ENCODE results near the gene PRM2. TPM values are rescaled to one million over a fixed set of nuclear protein-coding genes. Genes with fewer than 3 reads are reported as not detected.
"Not testable (repeated sequence)": the region's sequence is repeated elsewhere in the genome, so short reads cannot be mapped to it uniquely, and the experiment has no call there.

PRM2 gene
- total RNA-seq, 1 experiment from 2014 or later: not detected

DNA sequence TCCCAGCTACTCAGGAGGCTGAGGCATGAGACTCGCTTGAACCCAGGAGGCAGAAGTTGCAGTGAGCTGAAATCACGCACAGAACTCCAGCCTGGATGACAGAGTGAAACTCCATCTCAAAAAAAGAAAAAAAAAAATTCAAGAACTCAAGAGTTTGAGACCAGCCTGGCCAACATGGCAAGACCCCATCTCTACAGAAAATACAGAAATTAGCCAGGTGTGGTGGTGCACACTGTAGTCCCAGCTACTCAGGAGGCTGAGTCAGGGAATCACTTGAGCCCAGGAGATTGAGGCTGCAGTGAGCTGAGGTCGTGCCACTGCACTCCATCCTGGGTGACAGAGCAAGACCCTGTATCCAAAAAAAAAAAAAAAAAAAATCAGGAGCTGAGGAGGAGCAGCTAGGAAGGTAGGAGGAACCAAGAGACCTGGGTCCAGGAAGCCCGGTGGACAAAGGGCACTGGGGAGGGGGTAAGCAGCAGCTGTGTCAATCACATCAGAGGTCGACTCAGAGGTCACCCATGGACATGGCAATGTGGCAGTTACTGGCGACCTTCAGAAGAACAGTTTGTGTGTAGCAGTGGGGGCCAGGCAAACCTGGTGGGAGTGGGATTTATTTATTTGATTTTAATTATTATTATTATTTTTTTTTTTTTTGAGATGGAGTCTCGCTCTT lies 15.9 kb upstream of the PRM2 start:
- DNase-seq (ENCODE audit: low spot score): no peak
- in situ Hi-C loops (cut with HindIII; ENCODE audit: low sequenced_read_pairs): no loop called here

GRCh38 chr16:11291091-11291703 lies 14.9 kb upstream of the PRM2 start:
- DNase-seq (ENCODE audit: low spot score): no peak
- in situ Hi-C loops (cut with HindIII; ENCODE audit: low sequenced_read_pairs): no loop called here

GRCh38 chr16:11290102-11290893 lies 14.0 kb upstream of the PRM2 start:
- DNase-seq (ENCODE audit: low spot score): no peak
- in situ Hi-C loops (cut with HindIII; ENCODE audit: low sequenced_read_pairs): no loop called here

- in situ Hi-C loops (cut with HindIII; ENCODE audit: low sequenced_read_pairs); DNase-seq (ENCODE audit: low spot score): not testable (repeated sequence)
Observed at GRCh38 chr16:11289696-11290095, 13.4 kb upstream of the PRM2 start.

GRCh38 chr16:11289202-11289601 lies 12.9 kb upstream of the PRM2 start:
- no peak for DNase-seq (ENCODE audit: low spot score)
- in situ Hi-C loops (cut with HindIII; ENCODE audit: low sequenced_read_pairs): no loop called here

GRCh38 chr16:11285842-11286241 lies 9.6 kb upstream of the PRM2 start:
- no peak for DNase-seq (ENCODE audit: low spot score)
- in situ Hi-C loops (cut with HindIII; ENCODE audit: low sequenced_read_pairs): no loop called here

DNA sequence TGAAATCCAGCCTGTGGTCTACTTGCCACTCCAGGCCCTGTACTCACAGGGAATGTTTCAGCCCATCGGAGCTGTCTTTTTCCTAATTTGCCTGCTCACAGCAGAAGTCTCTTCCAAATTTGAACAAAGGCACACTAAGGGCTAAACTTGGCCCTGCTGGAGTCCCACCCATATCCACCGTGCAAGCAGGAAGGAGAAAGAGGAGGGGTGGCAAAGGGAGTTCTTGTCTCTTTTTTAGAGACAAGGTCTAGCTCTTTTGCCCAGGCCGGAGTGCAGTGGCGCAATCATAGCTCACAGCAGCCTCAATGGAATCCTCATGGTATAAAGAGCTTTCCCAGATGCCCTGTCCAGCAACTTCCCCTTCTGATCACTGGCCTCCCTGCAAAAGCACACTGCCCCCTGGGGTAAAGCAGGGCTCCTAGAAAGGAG lies 7.6 kb upstream of the PRM2 start:
- DNase-seq (ENCODE audit: low spot score): no peak
- in situ Hi-C loops (cut with HindIII; ENCODE audit: low sequenced_read_pairs): no loop called here

DNA sequence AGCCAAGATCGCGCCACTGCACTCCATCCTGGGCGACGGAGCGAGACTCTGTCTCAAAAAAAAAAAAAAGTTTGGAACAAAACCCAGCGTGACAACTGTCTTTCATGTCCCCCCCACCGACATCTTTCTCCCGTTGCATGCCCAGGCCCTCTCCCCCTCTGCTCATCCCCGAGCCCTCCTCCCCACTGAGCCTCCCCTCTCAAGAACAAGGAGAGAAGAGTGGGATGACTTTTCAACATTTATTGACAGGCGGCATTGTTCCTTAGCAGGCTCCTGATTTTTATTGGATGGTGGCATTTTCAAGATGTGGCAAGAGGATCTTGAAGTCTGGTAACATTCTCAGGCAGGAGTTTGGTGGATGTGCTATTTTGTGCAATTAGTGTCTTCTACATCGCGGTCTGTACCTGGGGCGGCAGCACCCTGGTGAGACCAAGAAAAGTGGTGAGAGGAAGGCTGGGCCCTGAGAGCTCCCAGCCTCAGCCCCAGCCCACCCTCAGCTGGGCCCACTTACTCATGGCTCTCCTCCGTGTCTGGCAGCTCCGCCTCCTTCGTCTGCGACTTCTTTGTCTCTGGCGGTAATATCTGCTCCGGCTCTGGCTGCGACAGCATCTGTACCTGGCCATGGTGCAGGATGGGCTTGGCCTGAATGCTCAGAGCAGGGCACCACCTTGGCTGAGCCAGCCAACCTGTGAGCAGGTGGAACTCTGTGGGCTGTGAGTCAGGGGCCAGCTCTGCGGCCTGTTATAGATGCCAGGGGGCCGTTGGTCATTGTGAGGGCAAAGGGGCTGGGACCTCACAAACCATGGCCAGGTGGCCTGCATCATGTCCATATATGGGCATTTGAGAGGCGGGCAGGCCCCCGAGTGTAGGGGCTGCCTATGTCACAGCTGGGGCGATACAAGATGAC lies 4.6 kb upstream of the PRM2 start, which contains the start of gene PRM1:
TSS of gene PRM1 (minus strand) at position 715 of the 907 bp plus-strand sequence. CDS start at position 623, 92 bp downstream.
- in situ Hi-C loops (cut with HindIII; ENCODE audit: low sequenced_read_pairs): no loop called here
- peak; percentile 33 for DNase-seq (ENCODE audit: low spot score)

DNA sequence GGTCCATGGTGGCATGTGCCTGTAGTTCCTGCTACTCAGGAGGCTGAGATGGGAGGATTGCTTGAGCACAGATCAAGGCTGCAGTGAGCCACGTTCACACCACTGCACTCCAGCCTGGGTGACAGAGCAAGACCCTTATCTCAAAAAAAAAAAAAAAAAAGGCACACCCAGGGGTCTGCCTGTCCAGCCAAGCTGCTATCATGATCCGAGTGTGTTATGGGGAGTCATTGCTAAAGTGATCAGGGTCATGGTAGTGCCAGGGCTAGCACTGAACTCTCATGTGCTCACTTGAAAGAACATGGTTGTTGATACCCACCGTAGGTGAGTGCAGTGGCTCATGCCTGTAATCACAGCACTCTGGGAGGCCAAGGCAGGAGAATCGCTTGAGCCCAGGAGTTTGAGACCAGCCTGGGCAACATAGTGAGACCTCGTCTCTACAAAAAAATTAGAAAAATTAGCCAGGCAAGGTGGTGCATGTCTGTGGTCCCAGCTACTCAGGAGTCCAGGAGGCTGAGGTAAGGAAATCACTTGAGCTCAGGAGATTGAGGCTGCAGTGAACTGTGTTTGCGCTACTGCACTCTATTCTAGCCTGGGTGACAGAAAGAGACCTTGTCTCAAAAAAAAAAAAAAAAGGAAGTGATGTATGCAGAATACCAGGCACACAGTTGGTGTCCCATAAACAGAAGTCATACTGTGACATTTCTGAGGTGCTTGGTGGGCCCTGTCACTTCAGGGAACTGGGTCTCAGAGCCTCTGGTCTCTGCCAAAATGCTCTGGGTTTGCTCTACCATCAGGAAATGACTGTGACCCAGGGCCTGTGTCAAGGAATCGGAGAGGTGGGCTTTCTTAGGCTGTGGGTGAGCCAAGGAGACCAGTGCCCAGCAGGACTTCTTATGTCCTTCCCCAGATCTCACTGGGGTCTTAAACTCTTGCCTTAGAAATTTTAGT lies 2.7 kb upstream of the PRM2 start:
- in situ Hi-C loops (cut with HindIII; ENCODE audit: low sequenced_read_pairs): loop anchor here (5.0 kb wide), 1 partner anchor 103 kb away; no protein-coding TSS in a partner anchor
- DNase-seq (ENCODE audit: low spot score): no peak

GRCh38 chr16:11277607-11278337 lies 1.5 kb upstream of the PRM2 start:
- no peak for DNase-seq (ENCODE audit: low spot score)
- in situ Hi-C loops (cut with HindIII; ENCODE audit: low sequenced_read_pairs): loop anchor here (5.0 kb wide), 1 partner anchor 105 kb away; no protein-coding TSS in a partner anchor

- no peak for DNase-seq (ENCODE audit: low spot score)
- in situ Hi-C loops (cut with HindIII; ENCODE audit: low sequenced_read_pairs): loop anchor here (5.0 kb wide), 1 partner anchor 105 kb away; no protein-coding TSS in a partner anchor
Observed at GRCh38 chr16:11276896-11277593, 765 bp upstream of the PRM2 start.

DNA sequence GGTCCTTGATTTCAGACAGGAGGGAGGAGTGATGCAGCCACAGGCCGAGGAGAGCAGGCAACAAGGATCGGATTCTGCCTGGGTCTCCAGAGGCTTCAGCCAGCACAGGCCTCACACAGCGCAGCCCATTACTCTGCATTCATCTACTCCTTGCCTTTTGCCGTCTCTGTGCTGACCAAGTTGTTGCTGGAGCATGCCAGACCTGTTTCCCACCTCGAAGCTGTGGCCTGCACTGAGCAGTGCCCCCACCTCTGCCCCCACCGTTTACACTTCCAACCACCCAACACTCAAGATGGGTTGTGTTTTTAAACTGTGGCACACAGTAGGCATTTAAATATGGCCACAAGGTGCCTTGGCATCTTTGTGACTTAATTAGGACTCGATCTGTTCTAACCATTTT lies 1.3 kb downstream of the PRM2 start:
- in situ Hi-C loops (cut with HindIII; ENCODE audit: low sequenced_read_pairs): loop anchor here (5.0 kb wide), 1 partner anchor 107 kb away; no protein-coding TSS in a partner anchor
- no peak for DNase-seq (ENCODE audit: low spot score)

DNA sequence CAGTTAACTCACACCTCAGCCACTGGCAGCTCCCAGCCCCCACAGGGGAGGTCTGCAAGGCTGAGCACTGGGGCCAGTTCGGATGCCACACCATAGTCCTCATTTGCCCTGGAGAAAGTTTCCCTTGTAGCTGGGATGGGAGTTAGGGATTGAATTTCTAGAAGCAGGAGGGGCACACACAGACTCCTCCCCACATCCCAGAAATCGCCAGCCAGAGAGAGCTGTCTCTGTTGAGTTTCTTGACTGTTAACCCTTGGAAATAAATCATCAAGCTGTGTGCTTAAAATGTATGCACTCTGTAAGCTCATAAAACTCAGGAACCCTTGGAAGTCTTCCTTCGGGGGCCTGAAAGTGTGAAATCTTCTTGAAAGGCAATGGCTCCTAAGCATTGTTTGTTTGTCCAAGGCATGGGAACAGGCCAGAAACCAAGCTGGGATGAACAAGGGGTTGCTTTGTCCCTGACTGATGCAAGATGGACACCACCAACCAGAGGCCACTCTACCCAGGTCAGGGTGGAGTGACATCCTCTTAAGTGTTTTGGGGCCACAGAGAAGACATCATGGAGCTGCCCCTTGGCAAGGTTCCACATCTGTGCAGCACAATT lies 2.5 kb downstream of the PRM2 start:
- in situ Hi-C loops (cut with HindIII; ENCODE audit: low sequenced_read_pairs): no loop called here
- no peak for DNase-seq (ENCODE audit: low spot score)

DNA sequence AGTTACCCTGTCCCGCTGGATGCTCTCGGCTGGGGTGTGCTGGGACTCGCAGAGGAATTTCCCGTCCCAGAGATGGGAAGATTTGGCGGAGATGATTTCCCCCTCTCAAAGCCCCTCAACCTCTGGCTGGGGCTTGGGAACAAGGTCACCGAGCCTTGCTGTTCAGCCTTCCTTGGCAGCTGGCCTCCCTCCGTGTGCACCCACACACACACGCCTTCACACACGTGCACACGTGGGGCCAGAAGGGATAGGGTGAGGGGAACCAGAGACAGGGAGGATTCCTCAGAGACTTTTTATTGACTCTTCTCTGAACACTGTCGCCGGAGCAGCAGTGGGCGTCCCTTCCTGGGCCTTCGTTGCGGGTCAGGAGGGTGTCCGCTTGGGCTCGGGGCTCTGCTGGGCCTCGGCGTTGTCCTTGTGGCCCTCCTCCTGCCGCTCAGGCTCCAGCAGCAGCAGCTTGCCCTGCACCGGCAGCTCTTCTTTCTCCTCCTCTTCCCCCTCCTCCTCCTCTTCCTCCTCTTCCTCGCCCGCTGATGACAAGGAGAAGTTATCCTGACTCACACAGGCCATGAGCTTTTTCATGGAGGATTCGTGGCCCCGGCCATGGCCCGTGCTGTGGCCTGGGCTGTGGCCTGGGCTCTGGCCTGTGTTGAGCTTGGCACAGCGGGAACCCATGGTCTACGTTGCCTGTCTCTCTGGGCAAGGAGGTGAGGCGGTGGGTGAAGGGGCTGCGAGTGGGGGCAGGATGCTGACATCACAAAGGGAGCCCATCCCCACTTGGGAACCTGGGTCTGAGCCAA lies 3.2 kb downstream of the PRM2 start, which contains the start of gene PRM3:
TSS of gene PRM3 (minus strand) at position 709 of the 800 bp plus-strand sequence. CDS start at position 675, 34 bp downstream.
- in situ Hi-C loops (cut with HindIII; ENCODE audit: low sequenced_read_pairs): no loop called here

DNA sequence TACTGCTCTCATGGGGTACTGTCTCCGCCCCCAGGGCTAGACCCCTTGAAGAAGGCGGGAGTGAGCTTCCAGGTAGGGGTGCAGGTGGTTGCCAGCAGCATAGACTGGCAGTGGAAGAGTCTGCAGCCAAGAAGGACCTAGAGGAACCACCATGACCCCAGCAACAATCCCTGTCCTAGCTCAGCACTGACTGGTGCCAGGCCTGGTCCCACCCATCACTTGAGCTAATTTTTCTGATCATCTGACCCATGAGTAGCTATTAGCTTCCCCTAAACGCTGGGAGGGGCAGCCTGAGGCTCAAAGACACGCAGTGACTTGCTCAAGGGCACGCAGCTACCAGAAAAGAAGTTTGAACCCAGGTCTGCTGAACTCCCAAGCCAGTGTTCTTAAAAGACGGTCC lies 3.8 kb downstream of the PRM2 start:
- in situ Hi-C loops (cut with HindIII; ENCODE audit: low sequenced_read_pairs): no loop called here
- DNase-seq (ENCODE audit: low spot score): no peak

More for the DNA sequence above, 3.2 kb downstream of the PRM2 start, which contains the start of gene PRM3:
- no peak for DNase-seq (ENCODE audit: low spot score)
